Kidney (tissue), 14 donors: Measurements from ENCODE around the gene PSMB8. TPM values are rescaled to one million over a fixed set of nuclear protein-coding genes. Genes with fewer than 3 reads are reported as not detected.

Experiments used
- DNase-seq, 5 donors: peaks; one replicate each; pipeline ENCODE4 v3.0.0-alpha.2; 2013 to 2020
- FAIRE-seq: peaks from 2 replicates; lab custom pipeline; 2012; peaks lifted over from hg19 to GRCh38; lab: Jason Lieb, UNC
- H3K27ac ChIP-seq, 2 donors: one replicate each; pipeline ENCODE4 v1.7.0; 2013; ENCODE audit warnings: low read depth in 2 of 2, low read length in 2 of 2, inconsistent platforms in 1 of 2
- H3K27me3 ChIP-seq: one replicate; pipeline ENCODE4 v1.7.1; 2013; ENCODE audit warnings: low read length, inconsistent platforms; ENCODE audit not compliant: control insufficient read depth, insufficient read depth
- H3K36me3 ChIP-seq, 3 donors: one replicate each; pipeline versions ENCODE4 v1.7.0 to v1.7.1; 2013; ENCODE audit warnings: low read length in 3 of 3, control low read depth in 1 of 3, inconsistent platforms in 1 of 3; ENCODE audit not compliant: insufficient read depth in 3 of 3, control insufficient read depth in 2 of 3
- H3K4me1 ChIP-seq, 3 donors: one replicate each; pipeline versions ENCODE4 v1.7.0 to v1.7.1; 2013; ENCODE audit warnings: low read length in 3 of 3, inconsistent platforms in 1 of 3, low read depth in 1 of 3; ENCODE audit not compliant: control insufficient read depth in 2 of 3, insufficient read depth in 2 of 3
- H3K4me3 ChIP-seq, 3 donors: one replicate each; pipeline versions ENCODE4 v1.7.0 to v1.8.1; 2013; ENCODE audit warnings: low read length in 3 of 3, control low read depth in 1 of 3, inconsistent platforms in 1 of 3
- H3K9ac ChIP-seq, 3 donors: one replicate each; pipeline versions ENCODE4 v1.7.0 to v1.7.1; 2013; ENCODE audit warnings: low read length in 3 of 3, control low read depth in 1 of 3, inconsistent platforms in 1 of 3
- H3K9me3 ChIP-seq, 3 donors: one replicate each; pipeline versions ENCODE4 v1.7.0 to v1.7.1; 2013; ENCODE audit warnings: low read length in 3 of 3, control low read depth in 1 of 3, inconsistent platforms in 1 of 3; ENCODE audit not compliant: control insufficient read depth in 2 of 3, insufficient read depth in 1 of 3
- intact Hi-C: fragments of 100-400 bp; cut with DNase I; formaldehyde crosslinking; loops from one replicate; pipeline ENCODE4 v1.11.1; 2022
- polyA plus RNA-seq: library from polyadenylated mRNA; stranded (reverse); fragments of 350-450 nt; fragmentation: Illumina TruSeq; extraction: RNeasy Lipid Tissue Mini Kit (QIAGEN cat#74804); gene quantifications from one replicate; pipeline ENCODE4 v1.2.3, GENCODE V29; 2014; ENCODE audit warnings: low read depth, low replicate concordance; ENCODE audit not compliant: insufficient read depth
- total RNA-seq: library from RNA; stranded (reverse); fragmentation: NEBNext Ultra II Directional; extraction: Animal tissue kit (Norgen Biotek cat#: 25700); gene quantifications from one replicate; pipeline ENCODE4 v1.2.1, GENCODE V29; 2021
- TF ChIP-seq, protein P1 (sequence below): IDR thresholded peaks from 3 replicates; pipeline ENCODE4 v1.5.1; 2012; ENCODE audit warnings: mild to moderate bottlenecking, moderate library complexity, borderline replicate concordance; ENCODE audit not compliant: insufficient read depth; ENCODE audit errors: extremely low read depth
- donor health status: control.
- donor health status: control.
- donor health status: control.
- donor health status: control.
- donor health status: control.
- donor health status: DM: yes; HTN: yes; CAD: no.
- donor health status: Normal renal cell carcinoma (clear cell type).

PSMB8 gene
- total and polyA plus RNA-seq, 2 donors from 2014 or later: 79.6 to 90.6 TPM

DNA sequence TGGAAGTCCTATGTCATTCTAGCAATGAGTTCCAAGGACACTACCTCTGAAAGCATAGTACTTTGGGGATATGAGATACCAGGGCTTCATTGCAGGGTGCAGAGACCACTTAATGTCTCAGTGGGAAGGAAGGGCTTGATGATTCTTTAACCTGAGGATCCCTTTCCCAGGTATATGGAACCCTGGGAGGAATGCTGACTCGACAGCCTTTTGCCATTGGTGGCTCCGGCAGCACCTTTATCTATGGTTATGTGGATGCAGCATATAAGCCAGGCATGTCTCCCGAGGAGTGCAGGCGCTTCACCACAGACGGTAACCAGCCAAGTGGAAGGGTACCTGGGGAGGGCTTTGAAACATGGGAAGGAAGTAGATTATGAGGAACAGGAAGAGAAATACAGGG, 14.3 kb upstream of the PSMB8 start:
- Histone ChIP-seq H3K27ac (no peak overlapping the region), H3K9me3 (no peaks in the 10 kb centered on the region), H3K4me1 (peaks cover 0 to 8% (median 0%) of the 10 kb centered on the region in 3 donors), H3K4me3 (no peak overlapping the region), H3K27me3 (peaks cover 5% of the 10 kb centered on the region), H3K9ac (no peak overlapping the region), H3K36me3 (peaks cover 0 to 7% (median 0%) of the 10 kb centered on the region in 3 donors)
- intact Hi-C loops: no loop called here
- FAIRE-seq (no peak), DNase-seq (no peak)
- TF ChIP-seq, protein P1, sequence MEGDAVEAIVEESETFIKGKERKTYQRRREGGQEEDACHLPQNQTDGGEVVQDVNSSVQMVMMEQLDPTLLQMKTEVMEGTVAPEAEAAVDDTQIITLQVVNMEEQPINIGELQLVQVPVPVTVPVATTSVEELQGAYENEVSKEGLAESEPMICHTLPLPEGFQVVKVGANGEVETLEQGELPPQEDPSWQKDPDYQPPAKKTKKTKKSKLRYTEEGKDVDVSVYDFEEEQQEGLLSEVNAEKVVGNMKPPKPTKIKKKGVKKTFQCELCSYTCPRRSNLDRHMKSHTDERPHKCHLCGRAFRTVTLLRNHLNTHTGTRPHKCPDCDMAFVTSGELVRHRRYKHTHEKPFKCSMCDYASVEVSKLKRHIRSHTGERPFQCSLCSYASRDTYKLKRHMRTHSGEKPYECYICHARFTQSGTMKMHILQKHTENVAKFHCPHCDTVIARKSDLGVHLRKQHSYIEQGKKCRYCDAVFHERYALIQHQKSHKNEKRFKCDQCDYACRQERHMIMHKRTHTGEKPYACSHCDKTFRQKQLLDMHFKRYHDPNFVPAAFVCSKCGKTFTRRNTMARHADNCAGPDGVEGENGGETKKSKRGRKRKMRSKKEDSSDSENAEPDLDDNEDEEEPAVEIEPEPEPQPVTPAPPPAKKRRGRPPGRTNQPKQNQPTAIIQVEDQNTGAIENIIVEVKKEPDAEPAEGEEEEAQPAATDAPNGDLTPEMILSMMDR: no peak

DNA sequence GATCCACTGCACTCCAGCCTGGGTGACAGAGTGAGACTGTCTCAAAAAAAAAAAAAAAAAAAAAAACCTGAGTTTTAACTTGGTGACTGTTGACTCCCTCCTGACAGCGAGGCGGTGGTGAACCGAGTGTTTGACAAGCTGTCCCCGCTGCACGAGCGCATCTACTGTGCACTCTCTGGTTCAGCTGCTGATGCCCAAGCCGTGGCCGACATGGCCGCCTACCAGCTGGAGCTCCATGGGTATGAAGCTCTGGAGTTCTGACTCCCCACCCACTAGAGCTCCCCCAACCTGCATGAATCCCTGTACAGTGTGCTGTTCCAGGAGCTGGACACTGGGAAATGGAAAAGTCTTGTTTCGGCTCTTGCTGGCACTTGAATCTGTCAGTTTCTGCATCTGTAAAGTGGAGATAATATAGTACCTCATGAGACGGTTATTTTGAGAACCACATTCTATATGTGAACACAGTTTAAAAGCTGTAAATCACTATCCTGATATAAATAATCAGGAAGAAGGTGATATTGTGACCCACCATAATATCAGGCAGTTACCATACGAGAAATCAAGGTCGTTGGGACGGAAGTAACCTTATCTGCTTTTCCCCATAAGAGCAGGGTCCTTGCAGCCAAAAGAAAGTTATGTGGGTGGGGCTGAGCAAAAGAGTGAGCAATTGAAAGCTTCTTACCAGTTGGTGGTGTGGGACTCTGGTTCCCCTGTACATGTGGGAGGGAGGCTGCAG, 13.5 kb upstream of the PSMB8 start:
- intact Hi-C loops: no loop called here

DNA sequence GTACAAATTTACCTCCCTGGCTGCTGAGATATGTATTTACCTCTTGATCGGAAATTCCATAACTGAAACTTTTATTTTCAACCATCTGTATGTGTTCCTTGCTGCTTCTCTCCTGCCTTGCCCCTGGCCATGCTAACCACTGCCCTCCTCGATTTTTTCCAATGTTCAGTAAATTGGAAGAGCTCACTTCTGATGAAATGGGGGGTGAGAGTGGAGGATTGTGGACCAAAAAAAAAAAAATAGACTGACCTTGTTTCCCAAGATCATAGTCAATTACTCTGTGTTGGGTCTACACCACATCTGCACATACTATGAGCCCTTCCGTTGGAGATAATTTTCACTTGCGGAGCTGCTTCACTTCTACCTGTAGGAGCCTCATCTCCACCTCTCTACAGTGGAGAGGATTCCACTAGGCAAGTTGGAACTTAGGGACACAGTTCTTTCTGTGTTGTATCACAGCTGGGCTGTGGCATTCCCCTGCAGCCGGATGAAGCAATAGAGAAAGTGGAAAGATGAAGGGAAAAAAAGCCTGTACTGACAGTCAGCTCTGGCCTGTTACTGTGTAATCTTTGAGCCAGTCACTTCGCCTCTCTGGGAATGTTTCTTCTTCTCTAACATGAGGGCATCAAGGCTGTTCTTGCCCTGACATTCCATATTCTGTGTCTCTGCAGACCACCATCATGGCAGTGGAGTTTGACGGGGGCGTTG, 11.8 kb upstream of the PSMB8 start:
- H3K4me3 ChIP-seq: peak overlapping the region in 2 of 3 donors; percentile 17 to 89
- DNase-seq (no peak), FAIRE-seq (no peak)
- TF ChIP-seq, protein P1: no peak
- H3K27me3 ChIP-seq: peaks cover 7% of the 10 kb centered on the region
- no peak overlapping the region for H3K27ac ChIP-seq
- H3K9ac ChIP-seq: peak overlapping the region in 1 of 3 donors; percentile 93
- H3K9me3 ChIP-seq: no peaks in the 10 kb centered on the region
- peaks cover 0 to 11% (median 4%) of the 10 kb centered on the region in 3 donors for H3K4me1 ChIP-seq
- peaks cover 0 to 10% (median 1%) of the 10 kb centered on the region in 3 donors for H3K36me3 ChIP-seq
- intact Hi-C loops: no loop called here

More for the DNA sequence above, 13.5 kb upstream of the PSMB8 start:
- Histone ChIP-seq H3K9ac (no peak overlapping the region), H3K27me3 (peaks cover 5% of the 10 kb centered on the region), H3K9me3 (no peaks in the 10 kb centered on the region), H3K36me3 (peaks cover 0 to 7% (median 0%) of the 10 kb centered on the region in 3 donors), H3K4me1 (peaks cover 0 to 9% (median 1%) of the 10 kb centered on the region in 3 donors), H3K4me3 (no peak overlapping the region), H3K27ac (no peak overlapping the region)
- DNase-seq (no peak), FAIRE-seq (no peak)
- TF ChIP-seq, protein P1: no peak
